Activated naive CD8-positive, alpha-beta T cell treated with anti-CD3 and anti-CD28 coated beads, Interleukin-2, amount 50 U/mL, for 24 hours (primary cell): ENCODE data around the gene RASGEF1B.
"Not testable (repeated sequence)": the region's sequence is repeated elsewhere in the genome, so short reads cannot be mapped to it uniquely, and the experiment has no call there.

Source experiments
- ATAC-seq: fragments of 150-1000 bp; cut with Tn5 transposase; one replicate; pipeline ENCODE4 v1.10.0; 2021
- DNase-seq: peaks from one replicate; pipeline ENCODE4 v3.0.0; 2021
- H3K27ac Mint-ChIP-seq: one replicate; pipeline ENCODE4 v1.8.0; 2021; ENCODE audit warnings: mild to moderate bottlenecking, mixed read lengths
- H3K27me3 Mint-ChIP-seq: one replicate; pipeline ENCODE4 v1.8.0; 2021; ENCODE audit warnings: mixed read lengths
- H3K36me3 Mint-ChIP-seq: one replicate; pipeline ENCODE4 v1.8.0; 2021; ENCODE audit warnings: low read depth, mixed read lengths
- H3K4me1 Mint-ChIP-seq: one replicate; pipeline ENCODE4 v1.8.0; 2021; ENCODE audit warnings: mixed read lengths
- H3K4me3 Mint-ChIP-seq: one replicate; pipeline ENCODE4 v1.8.0; 2021; ENCODE audit warnings: mild to moderate bottlenecking, moderate library complexity, mixed read lengths
- H3K9me3 Mint-ChIP-seq: one replicate; pipeline ENCODE4 v1.8.0; 2021; ENCODE audit warnings: mixed read lengths

Gene RASGEF1B

DNA sequence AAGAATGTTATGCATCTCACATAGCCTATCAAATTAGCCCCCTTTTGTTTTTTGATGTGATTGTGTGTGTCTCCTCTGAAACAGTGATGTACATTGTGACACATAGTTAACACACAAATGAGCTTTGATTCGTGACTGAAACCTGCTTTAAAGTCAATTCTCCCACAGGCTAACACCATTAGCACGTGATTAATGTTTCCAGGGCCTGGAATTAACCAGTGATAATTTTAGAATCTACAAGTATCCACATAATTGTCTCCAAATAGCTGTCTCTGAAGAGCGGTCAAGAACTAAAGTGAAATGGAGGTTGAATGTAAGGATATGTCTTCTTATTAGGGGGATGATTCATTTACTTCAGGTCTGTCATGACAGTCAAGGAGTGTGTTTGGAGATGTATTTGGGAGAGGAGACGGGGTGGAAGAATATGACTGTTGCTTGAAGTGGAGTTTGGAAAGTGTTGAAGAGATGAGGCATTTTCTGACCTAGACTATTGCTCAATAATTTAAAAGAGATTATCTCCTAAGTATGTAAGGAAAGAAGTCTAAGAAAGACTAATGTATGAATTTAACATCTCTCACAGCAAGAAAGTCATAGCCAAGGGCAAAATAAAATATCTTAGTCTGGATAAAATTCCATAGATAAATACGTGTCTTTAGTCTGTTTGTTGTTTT is 13.7 kb upstream of the RASGEF1B start:
- ATAC-seq (no peak), DNase-seq (no peak)
- no peaks in the 10 kb centered on the region for H3K27me3 Mint-ChIP-seq
- H3K27ac Mint-ChIP-seq, result no peak overlapping the region
- H3K36me3 Mint-ChIP-seq, result peaks cover 13% of the 10 kb centered on the region
- no peak overlapping the region for H3K4me3 Mint-ChIP-seq
- H3K9me3 Mint-ChIP-seq, result peaks cover 16% of the 10 kb centered on the region
- H3K4me1 Mint-ChIP-seq, result peaks cover 28% of the 10 kb centered on the region

DNA sequence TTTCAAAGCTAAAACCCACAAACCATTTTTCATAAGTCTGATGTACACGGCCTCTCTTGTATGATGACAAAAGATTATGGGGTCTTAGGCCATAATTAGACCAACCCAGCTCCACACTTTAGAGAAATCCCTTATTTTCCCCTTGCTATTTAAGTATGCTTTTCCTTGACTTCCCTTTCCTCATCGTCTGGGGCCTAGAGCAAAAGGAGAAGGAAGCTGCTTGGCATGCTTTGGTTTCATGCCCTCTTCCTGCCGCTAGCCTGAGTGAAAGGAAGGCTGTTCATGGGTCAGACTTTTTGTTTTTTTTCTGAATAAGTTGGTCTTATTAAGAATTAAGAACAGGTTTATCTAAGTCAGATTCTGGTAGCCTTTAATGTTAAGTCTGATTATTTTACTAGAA is 10.6 kb upstream of the RASGEF1B start:
- H3K27ac Mint-ChIP-seq, result no peak overlapping the region
- no peak overlapping the region for H3K4me3 Mint-ChIP-seq
- no peak for ATAC-seq

DNA sequence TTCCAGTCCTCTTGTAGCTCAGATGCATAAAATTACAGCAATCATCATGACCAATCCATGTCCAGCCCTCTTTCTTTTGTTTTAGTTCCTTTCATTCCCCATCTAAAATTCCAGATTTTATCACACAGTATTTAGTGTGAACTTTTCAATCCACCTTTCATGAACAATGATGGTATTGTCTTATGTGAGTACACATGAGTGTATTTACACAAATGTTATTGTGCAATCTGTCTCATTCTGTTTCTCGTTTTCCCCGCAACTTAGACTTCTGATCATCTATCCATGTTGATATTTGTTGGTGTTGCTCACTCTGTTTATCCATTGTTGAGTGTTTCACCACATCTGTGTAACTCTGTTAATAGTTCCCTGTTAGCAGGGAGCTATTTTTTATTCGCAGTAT is 9.4 kb upstream of the RASGEF1B start:
- no peak for DNase-seq
- no peaks in the 10 kb centered on the region for H3K36me3 Mint-ChIP-seq
- no peak overlapping the region for H3K4me3 Mint-ChIP-seq
- no peak overlapping the region for H3K27ac Mint-ChIP-seq
- no peaks in the 10 kb centered on the region for H3K27me3 Mint-ChIP-seq
- no peaks in the 10 kb centered on the region for H3K9me3 Mint-ChIP-seq
- ATAC-seq, result no peak
- H3K4me1 Mint-ChIP-seq, result peaks cover 6% of the 10 kb centered on the region

More for the DNA sequence above, 10.6 kb upstream of the RASGEF1B start:
- DNase-seq, result no peak
- peaks cover 6% of the 10 kb centered on the region for H3K4me1 Mint-ChIP-seq
- H3K9me3 Mint-ChIP-seq, result no peaks in the 10 kb centered on the region
- no peaks in the 10 kb centered on the region for H3K36me3 Mint-ChIP-seq
- H3K27me3 Mint-ChIP-seq, result no peaks in the 10 kb centered on the region

DNA sequence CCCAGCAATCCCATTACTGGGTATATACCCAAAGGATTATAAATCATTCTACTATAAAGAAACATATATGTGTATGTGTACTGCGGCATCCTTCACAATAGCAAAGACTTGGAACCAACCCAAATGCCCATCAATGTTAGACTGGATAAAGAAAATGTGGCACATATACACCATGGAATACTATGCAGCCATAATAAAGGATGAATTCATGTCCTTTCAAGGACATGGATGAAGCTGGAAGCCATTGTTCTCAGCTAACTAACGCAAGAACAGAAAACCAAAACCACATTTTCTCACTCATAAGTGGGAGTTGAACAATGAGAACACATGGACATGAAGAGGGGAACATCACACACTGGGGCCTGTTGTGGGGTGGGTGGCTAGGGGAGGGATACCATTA is 7.9 kb upstream of the RASGEF1B start:
- not testable (repeated sequence) for H3K27me3 Mint-ChIP-seq, DNase-seq, H3K9me3 Mint-ChIP-seq, ATAC-seq, H3K4me3 Mint-ChIP-seq, H3K27ac Mint-ChIP-seq, H3K36me3 Mint-ChIP-seq
- peaks cover 11% of the 10 kb centered on the region for H3K4me1 Mint-ChIP-seq

DNA sequence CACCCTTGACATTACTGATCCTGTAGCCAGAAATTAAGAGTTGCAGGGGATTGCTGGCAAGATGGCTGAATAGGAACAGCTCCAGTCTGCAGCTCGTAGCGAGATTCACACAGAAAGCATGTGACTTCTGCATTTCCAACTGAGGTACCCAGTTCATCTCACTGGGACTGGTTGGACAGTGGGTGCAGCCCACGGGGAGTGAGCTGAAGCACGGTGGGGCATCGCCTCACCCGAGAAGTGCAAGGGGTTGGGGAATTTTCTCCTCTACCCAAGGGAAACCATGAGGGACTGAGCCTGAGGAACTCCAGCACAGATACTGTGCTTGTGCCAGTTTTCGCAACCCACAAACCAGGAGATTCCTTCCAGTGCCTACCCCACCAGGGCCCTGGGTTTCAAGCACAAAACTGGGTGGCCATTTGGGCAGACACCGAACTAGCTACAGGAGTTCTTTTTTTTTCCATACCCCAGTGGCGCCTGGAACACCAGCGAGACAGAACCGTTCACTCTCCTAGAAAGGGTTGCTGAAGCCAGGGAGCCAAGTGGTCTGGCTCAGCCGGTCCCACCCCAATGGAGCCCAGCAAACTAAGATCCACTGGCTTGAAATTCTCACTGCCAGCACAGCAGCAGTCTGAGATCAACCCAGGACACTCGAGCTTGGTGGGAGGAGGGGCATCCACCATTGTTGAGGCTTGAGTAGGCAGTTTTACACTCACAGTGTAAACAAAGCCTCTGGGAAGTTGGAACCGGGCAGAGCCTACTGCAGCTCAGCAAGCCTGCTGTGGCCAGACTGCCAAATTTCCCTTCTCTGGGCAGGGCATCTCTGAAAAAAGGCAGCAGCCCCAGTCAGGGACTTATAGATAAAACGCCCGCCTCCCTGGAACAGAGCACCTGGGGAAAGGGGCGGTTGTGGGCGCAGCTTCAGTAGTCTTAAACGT is 1.9 kb upstream of the RASGEF1B start:
- H3K4me1 Mint-ChIP-seq, result peaks cover 43% of the 10 kb centered on the region
- ATAC-seq, H3K27ac Mint-ChIP-seq, DNase-seq, H3K4me3 Mint-ChIP-seq, H3K27me3 Mint-ChIP-seq, H3K9me3 Mint-ChIP-seq, H3K36me3 Mint-ChIP-seq: not testable (repeated sequence)

DNA sequence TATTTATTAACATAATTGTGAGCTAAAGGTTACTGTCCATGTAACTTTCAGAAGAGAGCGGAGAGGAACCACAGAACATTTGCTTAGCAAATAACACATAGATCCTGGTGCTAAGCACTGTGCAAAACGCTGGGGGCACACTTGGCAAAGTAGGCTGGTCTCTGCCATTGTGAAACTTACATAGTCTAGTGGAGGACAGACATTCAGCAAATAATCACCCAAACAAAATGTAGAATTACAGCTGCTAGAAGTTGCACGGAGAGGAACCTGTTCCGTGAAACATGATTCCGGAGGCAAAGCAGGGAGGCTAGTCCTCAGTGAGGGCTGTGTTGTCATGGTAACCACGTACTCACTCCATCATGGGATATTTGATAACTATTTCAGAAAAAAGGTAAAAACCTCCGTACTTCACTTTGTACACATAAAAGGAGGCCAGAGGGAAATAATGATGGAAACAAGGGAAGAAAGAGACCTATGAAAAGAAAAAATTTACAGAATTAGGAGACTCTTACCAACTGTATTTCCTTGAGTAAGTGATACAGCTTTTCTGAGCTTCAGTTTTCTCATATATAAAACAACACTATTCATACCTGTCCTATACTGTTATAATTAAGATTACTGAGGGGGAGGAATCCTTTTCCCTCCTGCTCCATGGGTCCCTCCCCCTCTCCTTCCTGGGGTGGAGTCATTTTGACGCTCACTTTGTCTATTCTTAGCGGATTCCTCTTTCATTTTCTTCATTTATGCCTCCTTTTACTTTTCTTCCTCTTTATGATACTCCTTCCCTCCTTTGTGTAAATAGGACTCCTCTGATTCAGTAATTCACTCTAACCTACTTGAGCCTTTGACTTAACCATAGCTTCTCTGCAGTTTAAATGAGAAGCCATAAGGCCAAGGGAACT is 825 bp upstream of the RASGEF1B start:
- Mint-ChIP-seq H3K27ac (peak overlapping the region; percentile 86), H3K27me3 (peaks cover 1% of the 10 kb centered on the region), H3K36me3 (peaks cover 2% of the 10 kb centered on the region), H3K4me1 (peaks cover 50% of the 10 kb centered on the region), H3K9me3 (no peaks in the 10 kb centered on the region), H3K4me3 (peak overlapping the region; percentile 79)
- peak; percentile 53 for ATAC-seq
- peak; percentile 41 for DNase-seq

DNA sequence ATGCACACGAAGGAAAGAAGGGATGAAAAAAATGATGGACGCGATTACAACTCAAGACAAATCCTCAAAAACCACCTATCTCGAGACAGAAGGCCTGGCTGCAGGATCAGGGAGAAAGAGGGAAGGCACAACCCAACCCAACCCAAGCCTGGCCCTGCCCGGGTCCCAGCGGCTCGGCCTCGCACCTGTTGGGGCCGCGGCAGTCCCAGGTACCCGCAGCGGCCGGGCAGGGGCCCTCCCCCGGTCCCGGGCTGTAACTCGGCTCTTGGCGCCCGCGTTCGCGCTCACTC is 464 bp downstream of the RASGEF1B start:
- Mint-ChIP-seq H3K36me3 (peaks cover 2% of the 10 kb centered on the region), H3K4me3 (peak overlapping the region; percentile 100), H3K27ac (peak overlapping the region; percentile 92), H3K27me3 (peaks cover 1% of the 10 kb centered on the region), H3K9me3 (no peaks in the 10 kb centered on the region), H3K4me1 (peaks cover 57% of the 10 kb centered on the region)
- ATAC-seq (no peak), DNase-seq (no peak)

DNA sequence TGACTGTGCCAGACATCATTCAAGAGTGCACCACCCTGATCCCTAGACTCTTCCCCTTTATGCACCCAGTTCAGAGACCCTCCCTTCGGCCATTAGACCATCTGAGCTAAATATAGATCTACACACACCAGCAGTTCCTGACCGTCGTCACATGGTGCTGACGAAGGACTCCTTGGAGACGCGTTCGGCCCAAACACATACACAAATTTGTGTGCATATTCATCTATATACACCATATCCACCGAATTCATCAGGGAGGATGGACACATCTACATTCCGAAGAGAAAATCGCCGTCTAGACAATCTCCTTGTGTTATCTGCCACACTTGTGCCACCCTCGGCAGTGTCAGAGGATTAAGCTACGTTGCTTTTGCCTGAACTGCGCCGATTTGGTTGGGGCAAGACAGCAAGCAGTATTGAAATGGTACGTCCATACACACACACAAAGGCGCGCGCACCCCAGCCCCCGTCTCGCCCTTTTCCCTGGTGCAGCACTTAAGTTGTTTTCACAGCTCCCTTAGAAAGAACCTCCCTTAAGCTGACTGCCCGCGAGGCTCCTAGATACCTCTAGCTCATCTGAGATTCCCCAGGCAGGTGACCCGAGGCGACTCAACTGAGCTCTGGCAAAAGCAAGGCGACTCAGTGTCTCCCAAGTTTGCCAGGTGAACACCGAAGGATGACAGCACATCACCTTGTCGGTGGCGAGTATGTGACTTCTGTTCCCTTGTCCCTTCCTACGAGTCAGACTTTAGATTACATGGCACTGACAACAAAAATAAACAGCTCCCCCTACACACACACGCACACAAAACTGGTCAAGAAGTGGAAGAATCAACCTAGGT is 1.0 kb downstream of the RASGEF1B start:
- Mint-ChIP-seq H3K4me3 (peak overlapping the region; percentile 100), H3K4me1 (peaks cover 57% of the 10 kb centered on the region), H3K27me3 (peaks cover 1% of the 10 kb centered on the region), H3K9me3 (no peaks in the 10 kb centered on the region), H3K27ac (peak overlapping the region; percentile 92), H3K36me3 (peaks cover 2% of the 10 kb centered on the region)
- ATAC-seq, result peak; percentile 8
- DNase-seq, result peak; percentile 49

DNA sequence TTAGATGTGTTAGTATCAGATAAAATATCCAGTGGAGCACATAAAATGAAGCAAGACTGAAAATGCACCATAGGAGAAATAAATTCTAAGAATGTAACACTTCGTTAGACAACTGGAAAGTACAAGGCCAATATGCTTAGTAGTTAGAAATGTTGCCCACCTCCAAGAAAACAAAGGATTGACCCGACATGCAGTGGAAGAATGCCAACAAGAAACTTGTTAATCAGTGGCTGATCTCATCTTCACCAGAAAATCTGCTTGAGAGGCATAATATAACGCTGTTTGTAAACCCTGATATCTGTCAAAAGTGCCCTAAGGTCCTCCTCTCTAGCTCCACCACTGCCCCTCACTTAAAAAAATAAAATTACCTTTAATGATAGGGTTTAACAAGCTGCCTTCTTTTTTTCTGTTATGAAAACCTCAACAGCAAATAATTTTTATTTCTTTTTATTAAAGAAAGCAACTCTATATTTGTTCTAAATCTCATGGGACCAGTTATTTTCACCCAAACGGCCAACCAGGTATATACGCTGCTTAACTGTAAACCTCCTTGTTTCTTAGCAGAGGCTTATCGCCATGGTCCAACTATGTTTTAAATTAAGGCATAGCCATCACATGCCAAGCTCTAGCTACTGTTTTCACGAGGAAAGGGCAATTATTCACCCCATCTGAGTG is 1.8 kb downstream of the RASGEF1B start:
- peak overlapping the region; percentile 100 for H3K4me3 Mint-ChIP-seq
- ATAC-seq (no peak), DNase-seq (no peak)
- H3K9me3 Mint-ChIP-seq, result no peaks in the 10 kb centered on the region
- H3K36me3 Mint-ChIP-seq, result peaks cover 2% of the 10 kb centered on the region
- H3K4me1 Mint-ChIP-seq, result peaks cover 59% of the 10 kb centered on the region
- no peaks in the 10 kb centered on the region for H3K27me3 Mint-ChIP-seq
- peak overlapping the region; percentile 92 for H3K27ac Mint-ChIP-seq

DNA sequence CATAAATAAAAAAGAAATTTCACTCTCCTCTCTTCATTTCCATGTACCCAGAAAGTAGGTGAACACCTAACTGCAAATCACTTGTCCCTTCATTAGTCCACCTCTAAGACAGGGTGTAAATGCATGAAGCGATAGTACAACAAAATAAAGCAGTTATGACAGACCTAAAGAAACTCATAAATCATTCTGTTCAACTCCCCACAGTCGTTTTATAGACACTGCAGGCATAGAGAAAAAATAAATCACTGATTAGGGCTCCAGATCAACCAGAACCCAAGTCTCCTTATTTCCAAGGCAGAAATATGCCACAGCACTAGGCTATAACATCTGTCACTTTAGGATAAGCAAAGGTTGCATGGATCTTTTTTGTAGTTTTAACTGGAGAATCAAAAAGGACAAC is 3.0 kb downstream of the RASGEF1B start:
- Mint-ChIP-seq H3K4me1 (peaks cover 62% of the 10 kb centered on the region), H3K27ac (peak overlapping the region; percentile 52)

DNA sequence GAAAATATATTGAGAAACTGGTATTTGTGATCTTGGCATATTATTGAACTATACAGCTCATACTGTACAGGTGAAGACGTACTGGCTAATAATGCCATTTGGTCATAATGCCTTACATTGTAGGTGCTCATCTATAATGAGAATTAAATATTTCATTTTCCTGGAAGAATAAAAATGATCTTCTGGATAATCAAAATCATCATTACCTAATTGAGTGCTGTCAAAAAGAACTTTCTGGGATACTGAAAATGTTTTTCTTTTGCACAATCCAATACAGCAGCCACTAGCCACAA is 4.1 kb downstream of the RASGEF1B start:
- no peak overlapping the region for H3K27ac Mint-ChIP-seq
- no peaks in the 10 kb centered on the region for H3K9me3 Mint-ChIP-seq
- DNase-seq (no peak), ATAC-seq (no peak)
- H3K4me3 Mint-ChIP-seq, result no peak overlapping the region
- peaks cover 62% of the 10 kb centered on the region for H3K4me1 Mint-ChIP-seq
- no peaks in the 10 kb centered on the region for H3K27me3 Mint-ChIP-seq
- H3K36me3 Mint-ChIP-seq, result peaks cover 2% of the 10 kb centered on the region

More for the DNA sequence above, 3.0 kb downstream of the RASGEF1B start:
- DNase-seq, result no peak
- Mint-ChIP-seq H3K27me3 (no peaks in the 10 kb centered on the region), H3K9me3 (no peaks in the 10 kb centered on the region), H3K36me3 (peaks cover 2% of the 10 kb centered on the region), H3K4me3 (peak overlapping the region; percentile 5)
- ATAC-seq, result no peak

DNA sequence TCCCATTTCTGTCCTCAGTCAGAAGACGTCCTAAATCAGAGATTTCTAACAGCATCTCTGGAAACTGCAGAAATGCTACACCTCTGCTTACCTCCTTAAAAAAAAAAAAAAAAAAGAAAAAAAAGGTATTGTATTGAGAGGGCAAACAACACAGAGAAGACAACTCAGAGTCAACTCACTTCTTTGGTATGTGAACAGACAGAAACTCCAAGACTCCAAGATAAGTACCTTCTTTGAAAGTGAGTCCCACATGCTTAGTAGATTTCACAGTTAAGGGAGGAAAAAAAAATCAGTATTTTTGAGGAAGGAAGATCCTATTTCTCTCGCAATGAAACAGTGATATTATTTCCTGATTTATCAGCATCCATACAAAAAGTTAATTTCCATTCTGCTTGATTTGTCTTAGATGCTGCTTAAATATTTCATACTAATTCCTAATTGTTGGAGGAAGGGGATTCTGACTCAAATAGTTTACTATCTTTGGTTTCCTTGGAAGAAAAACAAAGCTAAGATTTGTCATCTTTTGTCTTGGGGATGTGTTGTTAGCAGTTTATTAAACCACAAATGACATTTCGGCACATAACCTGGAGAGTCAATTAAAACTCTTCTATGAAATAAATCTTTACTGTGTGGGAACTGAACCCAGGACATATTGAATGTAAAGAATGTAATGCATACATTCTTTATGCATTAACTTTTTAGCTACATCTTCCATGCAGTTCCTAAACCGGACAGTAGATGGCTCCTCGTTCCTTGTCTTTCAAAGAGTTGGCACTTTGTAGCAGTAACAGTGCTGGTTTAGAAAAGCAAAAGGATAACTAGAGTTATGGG is 4.7 kb downstream of the RASGEF1B start:
- Mint-ChIP-seq H3K4me3 (no peak overlapping the region), H3K36me3 (peaks cover 2% of the 10 kb centered on the region), H3K27me3 (no peaks in the 10 kb centered on the region), H3K9me3 (no peaks in the 10 kb centered on the region), H3K4me1 (peaks cover 62% of the 10 kb centered on the region), H3K27ac (no peak overlapping the region)
- ATAC-seq (no peak), DNase-seq (peak; percentile 76)
